HG03095 (cell line): ENCODE results near the gene HADH.
A peak's percentile ranks its signal among the peaks of the same experiment; 100 is the strongest.
"Not testable (repeated sequence)": the region's sequence is repeated elsewhere in the genome, so short reads cannot be mapped to it uniquely, and the experiment has no call there.

ENCODE experiments used
- ATAC-seq: cut with Tn5 transposase; IDR thresholded peaks from one replicate; pipeline ENCODE4 v1.9.1; 2021; ENCODE audit warnings: moderate library complexity; ENCODE audit not compliant: unreplicated experiment

HADH gene

GRCh38 chr4:107989537-107990386, at the start of gene HADH:
Gene HADH, plus strand, starts transcription at chr4:107989889. Its CDS starts 44 bp downstream, at chr4:107989933.
- peak; percentile 93 for ATAC-seq

DNA sequence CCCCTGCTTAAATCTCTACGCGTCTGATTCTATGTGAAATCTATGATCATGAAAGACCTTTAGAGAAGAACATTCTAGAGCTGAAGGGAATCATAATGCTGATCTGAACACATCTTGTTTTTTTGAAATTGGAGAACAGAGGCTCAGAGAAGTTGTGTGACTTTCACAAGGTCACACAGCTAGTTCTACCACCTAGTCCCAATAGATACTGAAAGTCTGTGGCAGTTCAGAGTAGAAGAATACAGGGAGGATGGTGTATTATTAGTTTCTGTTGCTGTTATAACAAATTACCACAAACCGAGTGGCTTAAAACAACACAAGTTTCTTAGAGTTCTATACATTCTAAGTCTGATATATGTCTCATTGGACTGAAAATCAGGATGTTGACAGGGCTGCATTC, 43.9 kb upstream of the HADH start:
- ATAC-seq = no peak

- ATAC-seq = no peak
These were observed 38.7 kb upstream of the HADH start for GRCh38 chr4:107950746-107951540.

DNA sequence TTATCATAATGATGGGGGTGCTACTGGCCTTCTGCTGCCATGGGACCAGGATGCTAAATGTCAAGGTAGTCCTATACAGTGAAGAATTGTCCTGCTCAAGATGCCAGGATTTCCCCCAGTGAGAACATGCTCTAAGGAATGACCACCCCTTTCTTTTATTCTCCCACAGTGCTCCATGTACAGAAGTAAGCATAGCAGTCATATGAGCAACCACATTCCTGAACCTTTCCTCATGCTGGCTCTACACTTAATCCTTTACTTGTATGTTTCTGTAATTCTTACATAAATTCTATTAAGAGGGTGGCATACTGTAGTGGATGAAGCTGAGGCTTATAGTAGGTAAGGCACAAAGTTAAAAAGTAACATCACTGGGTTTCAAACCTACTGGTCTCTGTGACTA, 38.1 kb upstream of the HADH start:
- ATAC-seq = no peak

DNA sequence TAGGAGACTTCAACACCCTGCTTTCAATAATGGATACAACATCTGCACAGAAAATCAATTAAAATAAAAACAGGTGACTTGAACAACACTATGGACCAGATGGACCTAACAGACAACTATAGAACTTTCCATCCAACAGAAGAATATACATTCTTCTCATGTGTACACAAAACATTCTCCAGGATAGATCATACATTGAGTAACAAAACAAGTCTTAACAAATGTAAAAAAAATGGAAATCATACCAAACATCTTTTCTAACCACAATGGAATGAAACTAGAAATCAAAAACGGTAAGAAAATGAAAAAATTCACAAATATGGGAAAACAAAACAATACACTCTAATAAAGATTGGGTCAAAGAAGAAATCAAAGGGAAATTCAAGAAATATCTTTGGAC, 33.7 kb upstream of the HADH start:
- ATAC-seq = no peak

- ATAC-seq = no peak
These were observed 22.8 kb upstream of the HADH start for GRCh38 chr4:107966903-107967302.

DNA sequence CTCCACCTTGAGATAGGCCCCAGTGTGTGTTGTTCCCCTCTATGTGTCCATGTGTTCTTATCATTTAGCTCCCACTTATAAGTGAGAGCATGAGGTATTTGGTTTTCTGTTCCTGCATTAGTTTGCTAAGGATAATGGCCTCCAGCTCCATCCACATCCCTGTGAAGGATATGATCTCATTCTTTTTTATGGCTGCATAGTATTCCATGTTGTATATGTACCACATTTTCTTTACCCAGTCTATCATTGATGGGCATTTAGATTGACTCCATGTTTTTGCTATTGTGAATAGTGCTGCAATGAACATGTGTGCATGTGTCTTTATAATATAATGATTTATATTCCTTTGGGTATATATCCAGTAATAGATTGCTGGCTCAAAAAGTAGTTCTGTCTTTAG, 22.2 kb upstream of the HADH start:
- not testable (repeated sequence) for ATAC-seq

GRCh38 chr4:107967921-107968320, 21.8 kb upstream of the HADH start:
- not testable (repeated sequence) for ATAC-seq

GRCh38 chr4:107970063-107970798, 19.5 kb upstream of the HADH start:
- no peak for ATAC-seq

DNA sequence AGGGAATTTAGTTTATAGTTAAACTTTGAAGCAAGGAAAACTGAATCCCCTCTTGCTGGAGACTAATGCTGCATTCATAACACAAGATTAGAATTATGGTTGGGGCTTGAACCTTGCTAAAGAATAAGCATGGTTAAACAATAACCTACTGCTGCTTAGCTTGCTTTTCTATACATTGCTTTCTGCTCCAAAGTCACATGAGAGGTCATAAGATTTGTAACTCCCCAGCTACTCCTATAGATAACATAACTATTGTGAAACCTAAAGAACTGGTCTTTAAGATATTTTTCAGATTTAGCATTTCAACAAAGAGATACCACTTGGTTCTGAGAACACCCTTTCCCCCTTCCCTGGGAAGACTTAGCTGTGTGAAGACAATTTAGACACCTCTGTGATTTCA, 17.1 kb upstream of the HADH start:
- ATAC-seq = no peak

DNA sequence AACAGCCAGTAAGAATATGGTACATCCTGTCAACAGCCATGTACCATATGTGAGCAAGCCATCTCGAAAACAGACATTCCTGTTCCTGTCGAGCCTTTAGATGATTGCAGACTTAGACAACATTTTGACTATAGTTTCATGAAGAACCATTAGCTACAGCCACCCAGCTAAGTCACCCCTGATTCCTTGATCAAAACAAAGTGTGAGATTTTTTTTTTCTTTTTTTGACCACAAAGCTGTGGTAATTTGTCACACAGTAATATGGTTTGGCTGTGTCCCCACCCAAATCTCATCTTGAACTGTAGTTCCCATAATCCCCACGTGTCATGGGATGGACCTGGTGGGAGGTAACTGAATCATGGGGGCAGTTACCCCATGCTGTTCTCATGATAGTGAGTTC, 15.2 kb upstream of the HADH start:
- ATAC-seq = no peak

DNA sequence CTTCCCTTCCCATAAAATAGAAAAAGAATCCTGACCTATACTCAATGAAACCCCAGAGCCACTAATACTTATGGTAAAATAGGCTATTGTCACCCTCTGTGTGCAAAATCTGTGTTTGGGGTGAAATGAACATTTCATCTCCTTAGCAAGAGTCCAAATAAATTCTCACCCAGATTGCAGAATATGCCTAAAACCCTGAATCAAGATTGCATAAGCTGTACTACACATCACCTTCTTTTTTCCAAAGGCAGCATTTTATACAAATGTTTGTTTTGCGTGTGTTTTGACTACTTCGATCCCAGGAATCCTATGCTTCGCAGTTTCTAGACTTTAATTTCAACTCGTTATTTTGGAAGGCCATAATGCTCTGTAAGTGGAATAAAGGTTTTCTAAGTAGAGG, 12.2 kb upstream of the HADH start:
- no peak for ATAC-seq

DNA sequence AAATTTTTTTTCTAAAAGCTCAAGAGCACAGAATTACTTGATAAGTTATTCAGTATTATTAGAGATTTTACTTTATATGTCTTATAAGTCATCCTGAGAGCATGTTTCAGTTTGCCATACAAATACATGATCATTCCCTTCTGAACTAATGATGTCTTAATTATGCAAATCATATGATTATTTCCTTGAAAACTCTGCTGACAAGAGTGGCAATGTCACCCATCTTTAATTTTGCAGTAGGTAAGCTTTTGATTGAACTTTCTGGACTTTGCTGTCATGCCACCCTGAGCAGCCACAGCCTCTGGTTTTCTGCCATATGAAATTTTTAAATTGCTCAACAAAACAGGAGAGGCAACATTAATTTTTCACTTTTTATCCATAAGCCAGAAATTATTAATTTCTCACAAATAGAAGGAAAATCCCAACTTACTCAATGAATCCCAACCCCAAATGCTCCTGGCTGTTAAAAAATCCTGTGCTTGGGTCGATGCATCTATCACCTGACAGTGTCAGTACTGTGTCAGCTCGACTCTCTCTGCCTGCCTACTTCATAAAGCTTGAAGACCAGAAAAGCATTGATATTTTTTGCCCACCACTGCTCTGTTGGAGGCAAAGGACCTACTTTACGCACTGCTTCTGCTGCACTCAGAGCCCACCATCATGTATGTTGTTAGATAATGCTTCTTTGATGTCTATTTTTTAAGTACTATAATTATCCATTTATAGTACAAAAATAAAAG, 11.6 kb upstream of the HADH start:
- ATAC-seq = no peak

DNA sequence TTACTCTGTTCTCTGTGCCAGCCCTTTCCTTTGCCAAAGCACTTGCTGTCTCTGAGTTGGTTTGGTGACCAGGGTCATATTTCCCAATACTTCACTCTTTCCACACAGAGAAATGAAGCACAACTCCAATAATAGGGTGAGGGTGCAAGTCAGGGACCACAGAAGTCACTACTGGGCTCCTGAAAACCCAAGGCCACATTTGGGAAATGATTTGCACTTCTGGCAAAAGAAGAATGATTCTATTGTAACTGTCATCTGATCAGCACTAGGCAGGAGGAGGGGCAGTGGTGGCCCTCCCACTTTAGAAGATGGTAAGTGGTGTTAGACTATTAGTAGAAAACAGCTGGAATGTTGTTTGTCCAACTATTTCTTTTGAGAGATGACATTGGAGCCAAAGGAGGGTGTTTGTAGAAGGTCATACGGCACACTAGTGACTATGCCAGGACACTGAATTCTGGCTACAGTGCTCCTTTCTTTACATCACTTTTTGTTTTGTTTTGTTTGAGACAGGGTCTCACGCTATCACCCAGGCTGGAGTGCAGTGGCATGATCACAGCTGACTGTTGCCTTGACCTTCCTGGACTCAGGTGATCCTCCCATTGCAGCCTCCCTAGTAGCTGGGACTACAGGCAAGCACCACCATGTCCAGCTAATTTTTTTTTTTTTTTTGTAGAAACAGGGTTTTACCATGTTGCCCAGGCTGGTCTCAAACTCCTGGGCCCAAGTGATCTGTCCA, 10.8 kb upstream of the HADH start:
- ATAC-seq = no peak

DNA sequence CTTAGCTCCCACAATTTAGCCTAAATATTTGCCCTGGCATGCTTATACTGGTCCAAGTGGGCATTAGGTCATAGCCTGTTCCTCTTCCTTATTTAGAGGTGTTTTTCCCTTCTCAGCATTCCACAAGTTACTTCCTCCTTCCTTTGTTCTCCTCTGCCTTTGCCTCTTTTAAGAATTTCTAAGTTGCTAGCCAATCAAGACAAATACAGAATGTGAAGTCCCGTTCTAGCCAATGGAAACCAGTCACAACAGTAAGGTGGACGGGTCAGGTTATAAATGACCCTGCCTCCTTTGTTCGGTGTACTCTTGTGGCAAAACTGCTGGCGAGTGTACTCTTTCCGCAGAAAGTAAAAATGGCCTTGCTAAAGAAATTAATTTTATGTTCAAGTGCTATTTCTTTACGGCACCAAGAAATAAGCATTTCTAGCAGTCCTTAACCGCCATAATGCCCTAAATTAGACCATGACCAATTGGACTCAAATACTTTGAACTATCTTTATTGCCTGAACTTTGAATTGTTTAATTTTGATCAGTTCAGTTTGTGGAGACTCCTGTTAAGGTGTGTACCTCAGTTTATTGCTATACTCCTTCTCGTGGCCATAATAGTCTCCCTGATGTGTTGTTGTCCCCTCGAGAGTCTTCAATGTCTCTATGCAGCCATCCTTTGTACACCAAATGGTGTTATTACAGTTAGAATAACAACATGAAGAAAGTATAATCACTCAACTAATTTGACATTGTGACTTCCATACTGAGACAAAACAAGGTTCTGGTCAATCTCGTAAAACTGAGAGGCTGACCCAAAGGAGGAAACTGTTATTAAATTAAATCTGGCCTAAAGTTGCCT, 1.6 kb upstream of the HADH start:
- no peak for ATAC-seq

GRCh38 chr4:107988763-107989035, 990 bp upstream of the HADH start:
- no peak for ATAC-seq

DNA sequence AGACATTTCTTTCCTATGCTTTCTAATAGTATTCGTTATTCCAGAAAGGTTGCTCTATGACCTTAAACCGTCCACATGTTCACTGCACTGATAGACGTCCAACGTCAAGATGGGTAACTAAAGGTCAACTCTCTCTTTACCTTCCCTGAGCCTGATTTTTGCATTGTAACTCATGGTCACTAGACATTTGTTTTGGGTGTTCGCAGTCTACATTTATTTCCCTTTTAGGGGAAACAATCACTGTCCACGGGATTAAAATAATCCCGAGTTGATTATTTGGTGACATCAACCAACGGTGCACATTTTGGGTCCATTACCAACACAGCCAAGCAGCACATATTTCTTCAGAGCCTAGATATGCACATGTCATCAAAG, 540 bp upstream of the HADH start:
- ATAC-seq = no peak

DNA sequence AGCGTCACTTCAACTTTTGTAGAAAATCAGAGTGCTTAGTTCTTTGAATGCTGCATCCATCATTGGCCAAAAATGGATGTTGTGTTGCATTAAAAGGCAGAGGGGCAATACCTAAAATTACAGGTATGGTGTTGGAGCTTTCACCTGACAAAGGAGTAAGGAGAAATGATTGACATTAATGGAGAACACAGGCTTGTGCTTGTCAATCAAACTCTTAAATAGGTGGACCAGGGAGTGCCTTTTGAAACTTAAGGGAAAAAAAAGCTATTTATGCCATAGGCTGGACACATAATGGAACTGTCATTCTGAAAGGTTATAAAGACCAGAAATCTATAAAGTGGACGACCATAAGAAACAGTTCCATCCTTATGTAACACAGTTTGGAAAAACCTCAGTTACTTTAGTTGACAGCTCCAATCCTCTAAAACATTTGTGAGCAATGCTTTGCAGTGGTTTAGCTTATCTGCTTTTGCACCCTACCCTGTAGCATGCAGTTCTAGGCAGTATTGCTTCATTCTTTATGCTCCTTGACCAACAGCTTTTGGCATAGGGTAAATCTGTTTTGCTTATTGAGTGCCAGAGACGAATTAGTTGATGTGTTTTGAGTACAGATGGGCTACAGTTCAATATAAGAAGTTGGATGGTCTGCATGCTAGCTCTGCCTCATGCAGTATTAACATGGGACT, 2.4 kb downstream of the HADH start:
- no peak for ATAC-seq

DNA sequence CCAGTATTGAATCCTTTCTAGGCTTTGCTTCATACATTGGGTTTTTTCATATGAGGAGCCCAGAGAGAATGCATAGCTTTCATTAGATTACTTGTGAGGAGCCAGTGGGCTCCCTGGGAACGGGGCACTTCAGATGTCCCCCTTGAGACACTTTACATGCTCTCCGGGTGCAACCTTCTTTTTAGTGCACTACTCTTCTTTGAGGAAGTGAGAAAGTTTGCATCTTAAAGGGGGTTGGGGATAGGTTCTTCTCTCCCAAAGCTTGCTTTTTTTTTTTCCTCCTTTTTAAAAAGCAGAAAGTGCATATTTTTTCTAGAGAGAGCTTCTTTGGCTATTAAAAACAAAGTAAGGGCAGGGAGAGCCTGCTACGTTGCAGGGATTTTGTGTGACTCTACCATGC, 4.3 kb downstream of the HADH start:
- ATAC-seq = peak; percentile 41
